GM19455 (cell line): ENCODE data around the gene HPCAL1.

Source experiments
- ATAC-seq: cut with Tn5 transposase; IDR thresholded peaks from one replicate; pipeline ENCODE4 v1.9.1; 2021; ENCODE audit not compliant: unreplicated experiment

The HPCAL1 gene

GRCh38 chr2:10301941-10302478 lies 694 bp upstream of the HPCAL1 start:
- ATAC-seq: no peak

- ATAC-seq: no peak
Measured at GRCh38 chr2:10303181-10303693, 533 bp downstream of the HPCAL1 start.

- no peak for ATAC-seq
Measured at GRCh38 chr2:10303694-10304378, 1.1 kb downstream of the HPCAL1 start.

DNA sequence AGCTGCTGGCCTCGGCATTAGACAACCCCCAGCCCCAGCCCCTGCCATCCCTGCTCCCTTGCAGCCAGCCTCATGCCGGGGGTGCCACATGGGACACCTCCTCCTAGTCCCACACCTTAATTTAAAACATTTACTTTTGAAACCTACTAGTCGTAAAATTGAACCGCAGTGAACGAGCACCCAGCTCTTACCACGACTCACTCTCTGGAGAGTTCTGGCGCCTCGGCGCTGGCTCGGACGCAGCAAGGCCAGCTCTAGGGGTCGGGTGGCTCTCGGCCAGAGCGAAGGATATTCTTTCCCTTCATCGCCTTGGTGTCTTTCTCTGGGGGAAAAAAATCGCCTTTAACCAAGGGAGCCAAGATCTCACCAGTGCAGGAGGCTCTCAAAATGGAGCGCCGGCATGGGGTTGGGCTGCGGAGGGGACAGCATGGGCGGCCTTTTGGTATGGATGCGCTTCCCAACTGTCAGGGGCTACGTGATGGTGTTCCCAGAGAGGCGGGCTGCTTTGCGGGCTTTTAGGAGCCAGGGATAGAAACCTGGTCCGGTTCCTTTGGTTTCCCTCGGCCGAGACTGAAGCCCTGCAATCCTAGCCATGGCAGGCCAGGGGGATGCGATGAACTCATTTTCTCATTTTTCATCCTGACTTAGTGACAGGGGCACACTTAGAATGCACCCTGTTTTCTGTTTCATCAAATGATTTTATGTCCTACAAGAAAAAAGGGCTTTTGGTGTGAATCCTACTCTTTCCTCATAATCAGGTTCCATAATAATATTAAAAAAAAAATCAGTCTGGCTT lies 2.0 kb downstream of the HPCAL1 start:
- no peak for ATAC-seq

- ATAC-seq: no peak
Measured at GRCh38 chr2:10305254-10305635, 2.5 kb downstream of the HPCAL1 start.

DNA sequence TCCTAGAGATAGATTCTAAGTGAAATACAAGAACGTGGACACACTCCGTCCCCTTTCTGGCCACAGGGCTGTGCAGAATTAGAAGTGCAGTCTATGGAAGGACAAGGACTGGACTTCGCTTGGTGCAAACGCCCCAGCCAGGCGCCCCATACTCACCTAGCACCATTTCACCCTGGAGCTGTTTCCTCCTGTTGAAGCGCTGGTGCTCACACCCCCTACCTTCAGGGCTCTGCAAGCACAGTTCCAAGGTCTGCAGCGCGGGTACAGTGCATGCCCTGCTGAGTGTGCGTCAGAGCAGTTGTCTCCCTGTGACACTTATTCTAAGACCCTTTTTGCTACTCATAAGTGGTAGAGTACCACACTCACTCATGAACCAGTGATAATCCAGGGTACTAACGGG lies 3.0 kb downstream of the HPCAL1 start:
- ATAC-seq: no peak

GRCh38 chr2:10306901-10307463 lies 4.3 kb downstream of the HPCAL1 start:
- ATAC-seq: no peak

DNA sequence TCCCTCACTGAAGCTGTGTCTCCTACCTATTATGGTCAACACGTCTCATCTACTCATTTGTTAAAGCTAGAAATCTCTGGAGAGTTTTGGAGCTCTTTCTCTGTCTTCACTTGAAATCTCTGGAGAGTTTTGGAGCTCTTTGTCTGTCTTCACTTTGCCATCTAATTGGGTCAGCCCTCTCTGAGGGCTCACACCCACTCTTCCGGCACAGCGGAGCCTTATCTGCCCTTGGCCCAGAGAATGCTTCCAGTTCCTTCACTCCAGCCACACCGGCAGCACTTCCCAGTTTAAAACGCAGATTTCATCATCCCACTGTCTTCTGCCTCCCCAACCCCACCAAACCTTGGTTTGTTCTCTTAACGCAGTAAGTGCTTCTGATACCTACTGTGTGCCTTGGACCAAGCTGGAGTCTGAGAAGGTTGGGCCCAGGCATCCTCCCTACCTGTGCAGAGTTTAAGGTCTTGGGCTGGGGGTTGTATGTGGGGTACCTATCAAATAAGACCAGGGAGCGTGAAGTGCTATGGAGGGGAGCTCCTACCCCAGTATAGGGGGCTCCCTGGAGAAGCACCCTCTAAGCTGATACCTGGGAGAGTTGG lies 5.0 kb downstream of the HPCAL1 start:
- ATAC-seq: no peak

DNA sequence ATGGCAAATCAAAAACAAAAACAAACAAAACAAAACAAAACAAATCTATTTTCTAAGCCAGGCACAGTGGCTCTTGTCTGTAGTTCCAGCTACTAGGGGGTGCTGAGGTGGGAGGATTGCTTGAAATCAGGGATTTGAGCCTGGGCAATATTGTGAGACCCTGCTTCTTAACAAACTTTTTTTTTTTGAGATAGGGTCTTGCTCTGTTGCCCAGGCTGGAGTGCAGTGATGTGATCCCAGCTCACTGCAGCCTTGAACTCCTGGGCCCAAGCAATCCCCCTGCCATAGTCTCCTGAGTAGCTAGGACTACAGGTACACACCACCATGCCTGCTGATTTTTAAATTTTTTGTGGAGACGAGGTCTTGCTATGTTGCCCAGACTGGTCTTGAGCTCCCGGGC lies 6.2 kb downstream of the HPCAL1 start:
- ATAC-seq: no peak

GRCh38 chr2:10309286-10309685 lies 6.6 kb downstream of the HPCAL1 start:
- no peak for ATAC-seq

DNA sequence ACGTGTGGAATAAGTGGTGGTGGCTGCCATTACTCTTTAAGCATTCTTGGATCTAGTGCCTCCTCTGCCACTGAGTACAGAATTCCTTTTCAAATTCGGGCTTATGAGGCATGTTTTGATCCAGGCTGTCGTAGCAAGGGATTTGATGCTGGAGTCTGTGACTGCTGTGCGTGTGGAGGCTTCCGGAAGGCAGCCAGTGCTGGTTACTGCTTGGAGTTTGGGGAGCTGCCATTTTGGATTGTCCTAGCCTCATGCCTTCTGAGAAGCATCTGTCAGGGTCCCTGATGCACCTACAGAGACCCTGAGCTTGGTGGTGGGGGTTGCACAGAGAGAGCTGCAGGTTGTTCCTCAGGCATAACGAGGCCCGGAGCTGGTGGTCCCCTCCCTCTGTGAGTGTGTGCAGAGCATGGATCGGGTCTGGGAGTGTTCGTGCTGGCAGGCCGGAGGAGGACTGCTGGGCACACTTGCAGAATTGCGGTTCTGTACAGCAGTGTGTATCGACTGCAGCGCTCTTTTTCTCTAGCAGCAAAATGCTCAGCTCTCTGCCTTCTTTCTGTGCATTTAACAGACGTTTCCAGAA lies 7.7 kb downstream of the HPCAL1 start:
- ATAC-seq: no peak

DNA sequence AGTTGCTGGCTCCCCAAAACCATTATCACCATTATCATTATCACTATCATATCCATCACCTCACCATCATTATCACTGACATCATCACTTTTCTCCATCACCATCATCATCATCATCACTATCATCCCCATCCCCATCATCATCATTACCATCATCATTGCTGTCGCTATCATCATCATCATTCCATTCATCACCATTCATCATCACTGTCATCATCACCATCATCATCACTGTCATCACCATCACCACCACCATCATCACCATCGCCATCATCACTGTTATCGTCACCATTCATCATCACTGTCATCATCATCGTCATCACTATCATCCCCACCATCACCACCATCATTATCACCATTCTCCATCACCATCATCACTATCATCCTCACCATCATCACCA lies 9.0 kb downstream of the HPCAL1 start:
- no peak for ATAC-seq

DNA sequence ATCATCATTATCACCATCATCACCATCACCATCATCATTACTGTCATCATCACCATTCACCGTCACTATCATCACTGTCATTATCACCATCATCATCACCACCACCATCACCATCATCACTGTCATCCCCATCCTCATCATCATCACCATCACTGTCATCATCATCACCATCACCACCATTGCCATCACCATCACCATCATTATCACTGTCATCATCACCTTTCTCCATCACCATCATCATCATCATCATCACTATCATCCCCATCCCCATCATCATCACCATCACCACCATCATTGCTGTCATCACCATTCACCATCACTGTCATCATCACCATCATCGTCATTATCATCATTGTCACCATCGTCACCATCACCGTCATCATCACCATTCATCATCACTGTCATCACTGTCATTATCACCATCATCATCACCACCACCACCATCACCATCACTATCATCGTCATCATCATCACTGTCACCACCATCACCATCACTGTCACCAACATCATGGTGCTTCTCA lies 9.8 kb downstream of the HPCAL1 start:
- ATAC-seq: no peak

DNA sequence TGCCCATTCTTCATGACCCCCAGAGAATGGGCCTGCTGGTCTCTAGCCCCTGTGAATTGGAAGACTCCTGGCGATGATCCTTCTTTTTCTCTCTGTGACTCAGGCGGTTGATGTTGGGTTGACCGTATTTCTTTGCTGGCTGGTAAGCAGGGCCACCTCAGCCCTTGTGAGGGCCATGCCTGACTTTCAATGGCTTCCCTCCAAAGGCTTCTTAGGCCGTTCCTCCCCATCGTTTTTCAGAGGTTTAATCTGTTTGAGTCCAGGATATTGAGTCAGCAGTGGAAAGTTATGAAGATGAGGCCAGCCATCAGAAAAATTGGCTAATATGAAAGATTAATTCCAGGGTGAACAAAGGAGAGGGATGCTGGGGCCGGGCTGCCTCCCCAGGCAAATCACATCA lies 13.6 kb downstream of the HPCAL1 start:
- ATAC-seq: no peak

- no peak for ATAC-seq
Measured at GRCh38 chr2:10316860-10317259, 14.2 kb downstream of the HPCAL1 start.

GRCh38 chr2:10317646-10318045 lies 14.9 kb downstream of the HPCAL1 start:
- no peak for ATAC-seq

- no peak for ATAC-seq
Measured at GRCh38 chr2:10318345-10318744, 15.6 kb downstream of the HPCAL1 start.

- ATAC-seq: no peak
Measured at GRCh38 chr2:10319892-10320574, 17.3 kb downstream of the HPCAL1 start.

DNA sequence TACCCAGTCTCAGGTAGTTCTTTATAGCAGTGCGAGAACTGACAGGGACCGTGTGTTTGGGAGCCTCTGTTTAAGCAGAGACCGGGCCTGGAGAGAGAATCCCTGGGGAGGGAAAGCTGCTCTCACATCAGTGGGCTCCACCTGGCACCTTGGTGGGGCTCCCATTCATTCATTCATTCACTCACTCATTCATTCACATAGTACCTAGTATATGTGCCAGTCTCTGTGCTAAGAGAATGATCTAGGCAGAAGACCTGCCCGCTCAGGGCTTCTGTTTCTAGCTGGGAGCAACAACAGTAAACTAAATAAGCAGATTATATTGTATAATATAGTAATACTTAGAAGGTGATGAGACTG lies 17.8 kb downstream of the HPCAL1 start:
- no peak for ATAC-seq

- ATAC-seq: no peak
Measured at GRCh38 chr2:10320933-10321332, 18.2 kb downstream of the HPCAL1 start.
